Natural killer cell (primary cell): ENCODE results near the gene PBOV1. TPM values are rescaled to one million over a fixed set of nuclear protein-coding genes. Genes with fewer than 3 reads are reported as not detected.

ENCODE experiments used
- ATAC-seq, 3 donors: fragments of 150-1000 bp in 2 of 3; fragments of 200-7000 bp in 1 of 3; cut with Tn5 transposase; 1 replicate in 1 of 3; 2 replicates in 2 of 3; pipeline ENCODE4 v1.10.0; 2021; ENCODE audit warnings: mild to moderate bottlenecking in 2 of 3, moderate library complexity in 2 of 3
- DNase-seq, 2 donors: peaks; one replicate each; pipeline versions ENCODE4 v3.0.0 to v3.0.0-alpha.2; 2013 to 2021; ENCODE audit warnings: mixed read lengths in 1 of 2
- H3K27ac ChIP-seq: one replicate; pipeline ENCODE4 v1.5.1; 2013; ENCODE audit warnings: mild to moderate bottlenecking, low read length
- H3K27me3 ChIP-seq: one replicate; pipeline ENCODE4 v1.6.1; 2013; ENCODE audit warnings: low read length; ENCODE audit not compliant: control insufficient read depth, insufficient read depth
- H3K36me3 ChIP-seq: one replicate; pipeline ENCODE4 v1.6.1; 2013; ENCODE audit warnings: low read length; ENCODE audit not compliant: control insufficient read depth, insufficient read depth
- H3K4me1 ChIP-seq: one replicate; pipeline ENCODE4 v1.6.1; 2013; ENCODE audit warnings: low read length; ENCODE audit not compliant: control insufficient read depth, insufficient read depth
- H3K4me3 ChIP-seq: one replicate; pipeline ENCODE4 v1.5.1; 2013; ENCODE audit warnings: low read length
- H3K9me3 ChIP-seq: one replicate; pipeline ENCODE4 v1.6.1; 2013; ENCODE audit warnings: low read length; ENCODE audit not compliant: control insufficient read depth, insufficient read depth
- H3K27ac Mint-ChIP-seq, 2 donors: one replicate each; pipeline ENCODE4 v1.8.0; 2022; ENCODE audit warnings: mild to moderate bottlenecking in 2 of 2, mixed read lengths in 2 of 2, moderate library complexity in 1 of 2
- H3K27me3 Mint-ChIP-seq, 2 donors: one replicate each; pipeline ENCODE4 v1.8.0; 2022; ENCODE audit warnings: low read depth in 2 of 2, mixed read lengths in 2 of 2
- H3K36me3 Mint-ChIP-seq: one replicate; pipeline ENCODE4 v1.8.0; 2022; ENCODE audit warnings: mixed read lengths
- H3K4me1 Mint-ChIP-seq, 2 donors: one replicate each; pipeline ENCODE4 v1.8.0; 2022; ENCODE audit warnings: mixed read lengths in 2 of 2
- H3K4me3 Mint-ChIP-seq: one replicate; pipeline ENCODE4 v1.8.0; 2022; ENCODE audit warnings: mild to moderate bottlenecking, moderate library complexity, mixed read lengths
- H3K9me3 Mint-ChIP-seq, 2 donors: one replicate each; pipeline ENCODE4 v1.8.0; 2022; ENCODE audit warnings: mixed read lengths in 2 of 2
- WGBS: methylation state at CpG from one replicate; pipeline ENCODE4 v1.1.7; 2013; ENCODE audit warnings: missing lambda C conversion rate; ENCODE audit not compliant: insufficient coverage; 5-methylcytosine and 5-hydroxymethylcytosine counted together
- intact Hi-C: fragments of 100-400 bp; cut with micrococcal nuclease; formaldehyde crosslinking; loops from one replicate; pipeline ENCODE4 v1.14.2; 2022
- total RNA-seq, 4 donors: library from RNA; stranded (reverse); fragments of 120-200 nt in 1 of 4; gene quantifications; one replicate each; pipeline versions ENCODE4 v1.2.3 to v1.2.4, GENCODE V29; 2013 to 2022
- TF ChIP-seq, protein P1 (sequence below): fragments of 200-600 bp; IDR thresholded peaks from one replicate; pipeline ENCODE4 v1.8.0; 2022; ENCODE audit warnings: antibody characterized with exemption

Gene PBOV1
- total RNA-seq, result not detected
- total RNA-seq (2013), result not detected

DNA sequence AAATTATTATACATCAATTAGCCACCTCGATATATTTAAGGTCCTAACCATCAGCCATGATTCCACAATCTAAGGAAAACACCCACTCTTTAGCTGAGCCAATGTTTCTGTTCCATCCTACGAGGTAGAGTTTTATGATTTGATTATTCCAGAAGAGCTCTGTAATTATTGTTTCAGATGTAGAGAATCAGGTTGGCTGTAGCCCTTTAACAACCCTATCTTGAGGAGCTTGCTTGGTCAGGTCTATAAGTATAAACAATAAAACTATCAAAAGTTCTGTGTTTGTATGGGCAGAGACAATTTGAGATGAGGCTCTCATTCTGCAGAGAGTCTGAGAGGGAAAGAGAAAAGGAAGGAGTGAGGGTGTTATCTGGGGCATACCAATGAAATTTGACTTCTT lies at the start of gene PBOV1:
Gene PBOV1, minus strand, starts transcription at position 43 of the 400 bp plus-strand sequence. CDS start 96 bp downstream, outside the sequence.
- Mint-ChIP-seq H3K27ac (no peak within 1 kb of the TSS), H3K4me1 (no peaks in the 10 kb centered on the region), H3K4me3 (no peak within 1 kb of the TSS), H3K36me3 (no peaks in the 10 kb centered on the region), H3K9me3 (no peaks in the 10 kb centered on the region), H3K27me3 (peaks cover 17 to 40% of the 10 kb centered on the region in 2 donors)
- Histone ChIP-seq H3K27ac (no peak within 1 kb of the TSS), H3K9me3 (no peaks in the 10 kb centered on the region), H3K4me3 (no peak within 1 kb of the TSS), H3K36me3 (no peaks in the 10 kb centered on the region), H3K27me3 (peaks cover 2% of the 10 kb centered on the region), H3K4me1 (no peaks in the 10 kb centered on the region)
- no CpG with 5 or more reads among the region's 2 CpGs for WGBS
- DNase-seq (no peak), ATAC-seq (no peak)
- intact Hi-C loops, result no loop called here
- TF ChIP-seq, protein P1, sequence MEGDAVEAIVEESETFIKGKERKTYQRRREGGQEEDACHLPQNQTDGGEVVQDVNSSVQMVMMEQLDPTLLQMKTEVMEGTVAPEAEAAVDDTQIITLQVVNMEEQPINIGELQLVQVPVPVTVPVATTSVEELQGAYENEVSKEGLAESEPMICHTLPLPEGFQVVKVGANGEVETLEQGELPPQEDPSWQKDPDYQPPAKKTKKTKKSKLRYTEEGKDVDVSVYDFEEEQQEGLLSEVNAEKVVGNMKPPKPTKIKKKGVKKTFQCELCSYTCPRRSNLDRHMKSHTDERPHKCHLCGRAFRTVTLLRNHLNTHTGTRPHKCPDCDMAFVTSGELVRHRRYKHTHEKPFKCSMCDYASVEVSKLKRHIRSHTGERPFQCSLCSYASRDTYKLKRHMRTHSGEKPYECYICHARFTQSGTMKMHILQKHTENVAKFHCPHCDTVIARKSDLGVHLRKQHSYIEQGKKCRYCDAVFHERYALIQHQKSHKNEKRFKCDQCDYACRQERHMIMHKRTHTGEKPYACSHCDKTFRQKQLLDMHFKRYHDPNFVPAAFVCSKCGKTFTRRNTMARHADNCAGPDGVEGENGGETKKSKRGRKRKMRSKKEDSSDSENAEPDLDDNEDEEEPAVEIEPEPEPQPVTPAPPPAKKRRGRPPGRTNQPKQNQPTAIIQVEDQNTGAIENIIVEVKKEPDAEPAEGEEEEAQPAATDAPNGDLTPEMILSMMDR, result no peak

DNA sequence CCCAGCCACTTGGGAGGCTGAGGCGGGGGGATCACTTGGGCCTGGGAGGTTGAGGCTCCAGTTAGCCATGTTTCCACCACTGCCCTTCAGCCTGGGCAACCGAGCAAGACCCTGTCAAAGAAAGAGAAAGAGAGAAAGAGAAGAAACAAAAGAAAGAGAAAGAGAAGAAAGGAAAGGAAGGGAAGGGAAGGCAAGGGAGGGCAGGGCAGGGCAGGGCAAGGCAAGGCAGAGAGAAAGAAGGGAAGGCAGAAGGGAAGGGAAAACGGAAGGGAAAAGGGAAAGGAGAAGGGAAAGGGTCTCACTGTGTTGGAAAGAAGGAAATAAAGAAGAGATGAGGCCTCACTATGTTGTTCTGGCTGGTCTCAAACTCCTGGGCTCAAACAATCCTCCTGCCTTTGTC lies 47.8 kb upstream of the PBOV1 start:
- Histone ChIP-seq H3K27ac (no peak overlapping the region), H3K4me3 (no peak overlapping the region), H3K4me1 (no peaks in the 10 kb centered on the region), H3K27me3 (peaks cover 4% of the 10 kb centered on the region), H3K9me3 (no peaks in the 10 kb centered on the region), H3K36me3 (no peaks in the 10 kb centered on the region)
- WGBS, result 86% methylated on average over 3 of the region's 3 CpGs
- no peak overlapping the region for H3K27ac Mint-ChIP-seq
- H3K4me3 Mint-ChIP-seq, result no peak overlapping the region
- ATAC-seq (no peak), DNase-seq (no peak)
- H3K27me3 Mint-ChIP-seq, result peaks cover 0 to 5% of the 10 kb centered on the region in 2 donors
- intact Hi-C loops, result no loop called here
- TF ChIP-seq, protein P1, result no peak
- H3K36me3 Mint-ChIP-seq, result no peaks in the 10 kb centered on the region
- H3K9me3 Mint-ChIP-seq, result no peaks in the 10 kb centered on the region
- H3K4me1 Mint-ChIP-seq, result no peaks in the 10 kb centered on the region

DNA sequence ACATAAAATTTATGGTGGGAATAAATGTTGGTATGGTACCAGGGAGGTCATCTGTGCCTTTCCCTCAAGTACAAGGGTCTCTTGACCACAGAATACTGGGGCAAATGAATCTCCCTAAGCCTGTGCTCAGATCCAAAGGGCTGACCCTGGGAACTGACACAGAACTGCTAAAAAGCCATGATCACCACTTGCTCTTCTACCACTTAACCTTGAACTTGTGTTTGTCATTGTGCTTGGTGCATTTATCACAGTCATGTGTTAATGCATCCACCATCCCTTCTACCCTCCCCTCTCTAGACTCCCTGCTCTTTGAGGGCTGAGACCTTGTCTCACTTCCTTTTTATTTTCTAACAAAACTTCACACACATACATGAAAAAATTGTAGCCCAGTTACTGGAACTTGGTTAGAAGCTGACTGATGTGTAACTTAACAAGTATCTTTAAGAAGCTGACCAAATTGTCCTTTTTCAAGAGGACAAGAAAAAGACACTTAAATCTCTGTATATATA lies 46.1 kb upstream of the PBOV1 start:
- H3K4me3 ChIP-seq, result no peak overlapping the region
- no peaks in the 10 kb centered on the region for H3K9me3 ChIP-seq
- Mint-ChIP-seq H3K27ac (no peak overlapping the region), H3K36me3 (no peaks in the 10 kb centered on the region), H3K4me3 (no peak overlapping the region), H3K27me3 (peaks cover 5 to 10% of the 10 kb centered on the region in 2 donors), H3K9me3 (no peaks in the 10 kb centered on the region), H3K4me1 (no peaks in the 10 kb centered on the region)
- ATAC-seq (no peak), DNase-seq (no peak)
- no peaks in the 10 kb centered on the region for H3K36me3 ChIP-seq
- no peak overlapping the region for H3K27ac ChIP-seq
- TF ChIP-seq, protein P1, result no peak
- intact Hi-C loops, result no loop called here
- H3K4me1 ChIP-seq, result no peaks in the 10 kb centered on the region
- peaks cover 4% of the 10 kb centered on the region for H3K27me3 ChIP-seq

DNA sequence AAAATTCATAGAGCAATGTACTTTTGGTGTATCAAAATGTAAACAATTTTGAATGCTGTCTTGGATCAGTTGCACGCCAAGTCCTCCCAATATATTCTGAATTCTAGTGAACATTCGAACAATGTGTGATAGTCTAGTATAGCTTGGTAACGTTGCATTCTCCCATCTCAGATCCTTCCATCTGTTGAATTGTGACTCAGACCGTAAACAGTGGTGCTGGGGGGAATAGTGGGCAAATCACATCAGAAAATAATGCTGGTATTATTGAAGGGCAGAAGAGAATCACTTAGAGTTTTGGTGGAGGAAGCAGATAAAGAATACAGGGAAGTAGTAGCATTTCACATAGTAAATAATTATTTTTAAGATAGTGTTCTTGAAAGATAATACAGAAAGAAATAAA lies 45.7 kb upstream of the PBOV1 start:
- intact Hi-C loops, result no loop called here
- DNase-seq, result no peak
- WGBS, result 84% methylated on average over 4 of the region's 4 CpGs
- Histone ChIP-seq H3K9me3 (no peaks in the 10 kb centered on the region), H3K27ac (no peak overlapping the region), H3K27me3 (peaks cover 4% of the 10 kb centered on the region), H3K36me3 (no peaks in the 10 kb centered on the region), H3K4me3 (no peak overlapping the region), H3K4me1 (no peaks in the 10 kb centered on the region)
- H3K9me3 Mint-ChIP-seq, result no peaks in the 10 kb centered on the region
- TF ChIP-seq, protein P1, result no peak
- no peaks in the 10 kb centered on the region for H3K4me1 Mint-ChIP-seq
- no peak overlapping the region for H3K4me3 Mint-ChIP-seq
- no peaks in the 10 kb centered on the region for H3K36me3 Mint-ChIP-seq
- H3K27me3 Mint-ChIP-seq, result peaks cover 8 to 10% of the 10 kb centered on the region in 2 donors
- no peak overlapping the region for H3K27ac Mint-ChIP-seq
- no peak for ATAC-seq
